Measurements from ENCODE around the gene DAPK1.

DAPK1 gene

GRCh38 chr9:87599901-87600610 lies 102.4 kb downstream of the DAPK1 start:
- no peak for TF ChIP-seq CTCF (IDR thresholded peaks at IDR 0.05)

- TF ChIP-seq CTCF (IDR thresholded peaks at IDR 0.05), result no peak
Measured at GRCh38 chr9:87601176-87601575, 103.5 kb downstream of the DAPK1 start.

DNA sequence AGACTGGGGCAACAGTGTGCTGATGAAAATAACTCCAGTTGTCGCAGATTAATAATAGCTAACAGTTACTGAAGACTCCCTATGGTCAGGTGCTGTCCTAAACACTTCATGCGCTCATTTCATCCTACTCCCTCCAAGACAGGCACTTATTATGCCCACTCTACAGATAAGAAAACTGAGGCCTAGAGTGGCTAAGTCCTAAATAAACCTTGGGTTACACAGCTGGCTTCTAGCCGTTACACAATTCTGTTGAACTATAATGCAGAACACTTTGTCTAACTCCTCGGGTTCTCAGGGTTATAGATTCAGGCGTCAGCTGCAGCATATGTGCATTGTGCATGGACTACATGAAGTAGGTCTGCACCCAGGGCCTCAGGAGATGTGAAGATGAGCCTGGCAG lies 103.9 kb downstream of the DAPK1 start:
- TF ChIP-seq CTCF (IDR thresholded peaks at IDR 0.05), result no peak

DNA sequence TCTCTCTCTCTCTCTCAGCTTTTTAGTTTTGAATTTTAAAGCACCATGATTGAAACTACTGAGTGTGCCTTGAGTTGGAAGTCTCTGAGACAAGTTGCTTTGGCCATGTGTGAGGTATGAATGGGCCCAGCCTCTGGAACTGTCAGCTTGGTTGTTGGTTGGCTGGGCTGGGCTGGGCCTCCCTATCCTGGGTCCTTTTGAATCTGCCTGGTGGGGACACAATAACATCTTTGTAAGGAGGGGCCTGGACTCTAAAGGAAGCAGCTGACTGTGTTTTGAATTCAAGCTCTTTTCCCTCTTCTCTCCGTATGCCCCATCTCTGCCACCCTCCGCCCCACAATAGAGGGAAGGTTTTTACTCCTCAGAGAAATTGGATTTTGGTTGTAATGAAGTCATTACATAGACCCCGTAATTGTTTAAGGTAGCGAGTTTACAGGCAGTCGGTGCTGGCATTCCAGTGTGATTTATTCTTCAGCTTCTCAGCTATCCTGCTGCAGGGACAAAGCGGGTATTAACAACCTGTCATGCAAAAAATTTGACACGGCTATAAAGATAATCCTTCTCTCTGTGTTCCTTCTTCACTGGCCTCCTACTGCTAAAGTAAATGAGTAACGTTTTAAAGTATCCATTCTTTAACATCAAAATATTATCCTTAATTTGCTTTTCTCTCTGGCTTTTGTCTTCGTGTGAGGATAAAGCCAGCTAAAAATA lies 105.4 kb downstream of the DAPK1 start:
- TF ChIP-seq CTCF (IDR thresholded peaks at IDR 0.05), result no peak

DNA sequence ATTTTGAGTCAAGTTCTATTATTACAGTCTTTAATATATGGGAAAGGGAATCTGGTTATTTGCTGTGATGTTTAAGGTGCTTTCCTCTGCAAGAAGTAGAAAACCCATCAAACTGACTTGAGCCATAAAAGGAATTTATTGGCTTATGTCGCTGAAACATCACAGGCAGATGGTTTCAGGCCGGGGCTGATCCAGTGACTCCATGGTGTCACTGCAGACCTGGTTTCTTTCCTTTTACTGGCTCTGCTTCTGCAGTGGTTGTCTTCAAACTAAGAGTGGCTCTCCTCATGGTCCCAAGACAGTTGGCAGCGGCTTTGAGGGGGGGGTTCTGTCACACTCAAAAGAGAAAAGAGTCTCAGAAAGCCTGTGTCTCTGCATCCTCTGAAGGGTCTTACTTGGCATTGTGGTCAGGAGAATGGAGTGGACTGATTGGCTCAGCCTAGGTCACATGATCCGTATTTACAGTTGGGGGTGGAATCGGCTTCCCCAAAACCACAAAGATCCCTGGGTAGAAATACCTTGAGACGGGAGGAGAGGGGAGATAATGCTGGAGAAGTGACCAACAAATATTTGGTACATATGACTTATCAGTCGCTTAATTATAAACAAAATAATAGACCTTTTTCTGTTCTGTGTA lies 106.3 kb downstream of the DAPK1 start:
- no peak for TF ChIP-seq CTCF (IDR thresholded peaks at IDR 0.05)

- no peak for TF ChIP-seq CTCF (IDR thresholded peaks at IDR 0.05)
Measured at GRCh38 chr9:87604886-87605588, 107.4 kb downstream of the DAPK1 start.

- no peak for TF ChIP-seq CTCF (IDR thresholded peaks at IDR 0.05)
Measured at GRCh38 chr9:87605676-87606075, 108.0 kb downstream of the DAPK1 start.

Data from LNCAP (cell line).